HCT116 (cell line): Measurements from ENCODE around the gene UCK1. TPM values are rescaled to one million over a fixed set of nuclear protein-coding genes. Genes with fewer than 3 reads are reported as not detected.

ENCODE experiments used
- ATAC-seq: fragments of 200-7000 bp; cut with Tn5 transposase; 2 replicates; pipeline ENCODE4 v1.9.1; 2020; ENCODE audit warnings: mild to moderate bottlenecking, moderate library complexity
- BruUV-seq: library from RNA; stranded (reverse); fragments of 400-500 nt; replicated peaks from 2 replicates; lab custom pipeline; 2021; lab: Mats Ljungman, UMichigan
- CTCF ChIA-PET: fragments of 300-600 bp; sonication (Branson Sonifier 250); formaldehyde crosslinking; loops from one replicate; lab custom pipeline; 2021; ENCODE audit warnings: antibody characterized with exemption; lab: Charles Lee
- POLR2A ChIA-PET: fragments of 300-600, 350-600 bp; sonication (Branson Sonifier 250); formaldehyde crosslinking; loops from one replicate; lab custom pipeline; 2021; ENCODE audit warnings: antibody characterized with exemption; lab: Charles Lee
- RAD21 ChIA-PET, 2 experiments: fragments of 300-600 bp; sonication (Branson Sonifier 250); formaldehyde crosslinking; loops; one replicate each; lab custom pipeline; 2023; ENCODE audit warnings: low total read pairs in 2 of 2; ENCODE audit not compliant: uncharacterized antibody in 2 of 2, unreplicated experiment in 2 of 2, low non-redundant PET in 1 of 2; lab: Charles Lee
- DNase-seq: peaks from one replicate; pipeline ENCODE4 v3.0.0-alpha.2; 2010; ENCODE audit warnings: low read depth, low spot score
- H2AFZ ChIP-seq: fragments of 200-600 bp; shearing (Covaris generic), sonication (generic); 2 replicates; pipeline ENCODE4 v1.6.1; 2017; ENCODE audit warnings: low read depth, mixed run types, mixed read lengths, antibody characterized with exemption, low read length; ENCODE audit not compliant: poor library complexity, severe bottlenecking
- H3K27ac ChIP-seq: 2 replicates; pipeline ENCODE4 v1.5.1; 2012; ENCODE audit warnings: low read depth, low read length
- H3K27me3 ChIP-seq: fragments of 200-600 bp; sonication (generic); 2 replicates; pipeline ENCODE4 v1.6.1; 2016; ENCODE audit warnings: mixed run types, low read length, mixed read lengths; ENCODE audit not compliant: insufficient read depth
- H3K36me3 ChIP-seq, 2 experiments: fragments of 200-500 bp in 1 of 2; fragments of 200-600 bp in 1 of 2; sonication (Bioruptor generic) in 1 of 2; sonication (generic) in 1 of 2; 2 replicates each; pipeline versions ENCODE4 v1.5.1 to v1.6.1; 2014 to 2016; ENCODE audit warnings: low read length in 2 of 2, inconsistent platforms in 1 of 2, mixed read lengths in 1 of 2, mixed run types in 1 of 2; ENCODE audit not compliant: insufficient read depth in 2 of 2, control insufficient read depth in 1 of 2
- H3K4me1 ChIP-seq, 2 experiments: fragments of 200-600 bp in 1 of 2; sonication (generic) in 1 of 2; 2 replicates each; pipeline versions ENCODE4 v1.5.1 to v1.6.1; 2012 to 2017; ENCODE audit warnings: low read length in 2 of 2, inconsistent platforms in 1 of 2, mild to moderate bottlenecking in 1 of 2, mixed read lengths in 1 of 2, mixed run types in 1 of 2, moderate library complexity in 1 of 2; ENCODE audit not compliant: insufficient read depth in 2 of 2, control insufficient read depth in 1 of 2
- H3K4me2 ChIP-seq: fragments of 200-600 bp; sonication (generic); 2 replicates; pipeline ENCODE4 v1.6.1; 2017; ENCODE audit warnings: mixed run types, low read length, mixed read lengths
- H3K4me3 ChIP-seq, 2 experiments: fragments of 200-600 bp in 1 of 2; sonication (generic) in 1 of 2; replicated peaks in 1 of 2; 2 replicates each; pipeline ENCODE4 v1.5.1; 2011 to 2016; ENCODE audit warnings: low read length in 2 of 2, control low read depth in 1 of 2, low read depth in 1 of 2, mild to moderate bottlenecking in 1 of 2, mixed read lengths in 1 of 2, mixed run types in 1 of 2
- H3K79me2 ChIP-seq: fragments of 200-600 bp; sonication (generic); 2 replicates; pipeline ENCODE4 v1.6.1; 2017; ENCODE audit warnings: mild to moderate bottlenecking, mixed run types, low read length, moderate library complexity, mixed read lengths; ENCODE audit not compliant: insufficient read depth
- H3K9ac ChIP-seq: fragments of 200-600 bp; sonication (generic); 2 replicates; pipeline ENCODE4 v1.6.1; 2016; ENCODE audit warnings: low read length, mixed read lengths
- H3K9me2 ChIP-seq: fragments of 200-600 bp; sonication (generic), shearing (Covaris generic); 2 replicates; pipeline ENCODE4 v1.6.1; 2017; ENCODE audit warnings: mixed run types, mild to moderate bottlenecking, moderate library complexity; ENCODE audit not compliant: insufficient read depth
- H3K9me3 ChIP-seq, 2 experiments: fragments of 200-500 bp in 1 of 2; fragments of 200-600 bp in 1 of 2; sonication (Bioruptor generic) in 1 of 2; sonication (generic) in 1 of 2; 2 replicates each; pipeline ENCODE4 v1.6.1; 2014 to 2017; ENCODE audit warnings: low read length in 2 of 2, mixed read lengths in 2 of 2, inconsistent platforms in 1 of 2, low read depth in 1 of 2, mild to moderate bottlenecking in 1 of 2, mixed run types in 1 of 2, moderate library complexity in 1 of 2; ENCODE audit not compliant: control insufficient read depth in 1 of 2, insufficient read depth in 1 of 2
- H4K20me1 ChIP-seq: fragments of 200-600 bp; sonication (generic), shearing (Covaris generic); 2 replicates; pipeline ENCODE4 v1.6.1; 2017; ENCODE audit warnings: mixed run types, mild to moderate bottlenecking, moderate library complexity; ENCODE audit not compliant: insufficient read depth
- ATF3 ChIP-seq: IDR thresholded peaks from 2 replicates; pipeline ENCODE4 v1.6.1; 2012
- CBX3 ChIP-seq: IDR thresholded peaks from 2 replicates; pipeline ENCODE4 v1.6.1; 2012; ENCODE audit warnings: low read depth
- CEBPB ChIP-seq: IDR thresholded peaks from 2 replicates; pipeline ENCODE4 v1.6.1; 2012; ENCODE audit warnings: low read depth
- CTCF ChIP-seq, 3 experiments: fragments of 200-600 bp in 1 of 3; sonication (generic) in 1 of 3; IDR thresholded peaks in 2 of 3; conservative IDR thresholded peaks in 1 of 3; 2 replicates each; pipeline ENCODE4 v1.5.1; 2012 to 2017; ENCODE audit warnings: low read depth in 2 of 3, low read length in 2 of 3, antibody characterized with exemption in 1 of 3, borderline replicate concordance in 1 of 3, control low read depth in 1 of 3, mild to moderate bottlenecking in 1 of 3, mixed read lengths in 1 of 3, mixed run types in 1 of 3, moderate library complexity in 1 of 3; ENCODE audit not compliant: insufficient read depth in 1 of 3
- EGR1 ChIP-seq: IDR thresholded peaks from 2 replicates; pipeline ENCODE4 v1.6.1; 2012; ENCODE audit warnings: low read depth
- ELF1 ChIP-seq: IDR thresholded peaks from 2 replicates; pipeline ENCODE4 v1.6.1; 2012; ENCODE audit warnings: low read depth, borderline replicate concordance
- EZH2 ChIP-seq: fragments of 200-600 bp; sonication (generic); IDR thresholded peaks from 2 replicates; pipeline ENCODE4 v1.6.1; 2017; ENCODE audit warnings: antibody characterized with exemption, mixed run types
- EZH2phosphoT487 ChIP-seq: fragments of 200-600 bp; IDR thresholded peaks from 2 replicates; pipeline ENCODE4 v1.6.1; 2018; ENCODE audit warnings: antibody characterized with exemption, borderline replicate concordance
- FOSL1 ChIP-seq: IDR thresholded peaks from 2 replicates; pipeline ENCODE4 v1.6.1; 2012; ENCODE audit warnings: low read depth
- POLR2AphosphoS5 ChIP-seq: IDR thresholded peaks from 2 replicates; pipeline ENCODE4 v1.6.1; 2011; ENCODE audit warnings: mild to moderate bottlenecking, low read depth, low read length, moderate library complexity
- RAD21 ChIP-seq: IDR thresholded peaks from 2 replicates; pipeline ENCODE4 v1.6.1; 2012; ENCODE audit warnings: low read depth, mild to moderate bottlenecking
- REST ChIP-seq: IDR thresholded peaks from 2 replicates; pipeline ENCODE4 v1.6.1; 2012; ENCODE audit warnings: low read depth
- SIN3A ChIP-seq: IDR thresholded peaks from 2 replicates; pipeline ENCODE4 v1.6.1; 2012; ENCODE audit warnings: low read depth
- SP1 ChIP-seq: IDR thresholded peaks from 2 replicates; pipeline ENCODE4 v1.6.1; 2012; ENCODE audit warnings: low read depth
- SRF ChIP-seq: IDR thresholded peaks from 2 replicates; pipeline ENCODE4 v1.6.1; 2012; ENCODE audit warnings: low read depth
- TCF7L2 ChIP-seq: IDR thresholded peaks from 2 replicates; pipeline ENCODE4 v1.7.0; 2011; ENCODE audit warnings: borderline replicate concordance, inconsistent platforms; ENCODE audit not compliant: insufficient read depth, insufficient read length; ENCODE audit errors: extremely low read depth
- ZNF274 ChIP-seq: fragments of 200-500 bp; sonication (Bioruptor generic); IDR thresholded peaks from 2 replicates; pipeline ENCODE4 v1.6.1; 2014; ENCODE audit warnings: mild to moderate bottlenecking, low read depth, low read length, inconsistent platforms
- intact Hi-C: fragments of 100-400 bp; cut with micrococcal nuclease; formaldehyde crosslinking; loops from 2 replicates; pipeline ENCODE4 v1.10.0; 2022
- total RNA-seq: library from RNA; stranded (reverse); gene quantifications from one replicate; pipeline ENCODE4 v1.2.1, GENCODE V29; 2021; ENCODE audit not compliant: unreplicated experiment

UCK1 gene
- total RNA-seq, 1 experiment from 2014 or later = 17.5 TPM

GRCh38 chr9:131523451-131524435 is 7.3 kb downstream of the UCK1 start:
- no peaks in the 10 kb centered on the region for H3K4me1 ChIP-seq
- no peaks in the 10 kb centered on the region for H3K9me3 ChIP-seq
- H3K4me2 ChIP-seq = no peak overlapping the region
- DNase-seq = no peak
- H3K79me2 ChIP-seq = no peaks in the 10 kb centered on the region
- H3K9me2 ChIP-seq = no peaks in the 10 kb centered on the region
- no peak overlapping the region for H2AFZ ChIP-seq
- ATAC-seq = 0 out of 2 replicates have a peak, but pooled peaks have one; percentile 17
- H4K20me1 ChIP-seq = no peaks in the 10 kb centered on the region
- H3K4me3 ChIP-seq = no peak overlapping the region
- RAD21 ChIA-PET = no interaction called here
- TF ChIP-seq ZNF274 = no peak
- no peak for TF ChIP-seq EGR1
- no peak for TF ChIP-seq EZH2
- TF ChIP-seq FOSL1 = no peak
- TF ChIP-seq REST = no peak
- no peak for TF ChIP-seq POLR2AphosphoS5
- TF ChIP-seq SIN3A = no peak
- TF ChIP-seq CEBPB = no peak
- TF ChIP-seq CTCF (IDR thresholded peaks at IDR 0.05 in 2 of 3, conservative IDR thresholded peaks at IDR 0.05 in 1 of 3; ENCODE audit: borderline replicate concordance in 1 of 3, insufficient read depth in 1 of 3, low read depth in 2 of 3, low read length in 2 of 3) = no peak
- TF ChIP-seq EZH2phosphoT487 = no peak
- no peak for TF ChIP-seq ATF3
- TF ChIP-seq RAD21 = no peak
- TF ChIP-seq SRF = no peak
- no peak for TF ChIP-seq ELF1
- no peak for TF ChIP-seq SP1
- TF ChIP-seq CBX3 = no peak
- TF ChIP-seq TCF7L2 = no peak
- H3K27me3 ChIP-seq = no peaks in the 10 kb centered on the region
- CTCF ChIA-PET = no interaction called here
- peaks cover 13 to 24% of the 10 kb centered on the region in 2 experiments; a peak in 3 of 4 replicates for H3K36me3 ChIP-seq
- no peak overlapping the region for H3K27ac ChIP-seq
- BruUV-seq = no TSS peak
- H3K9ac ChIP-seq = no peak overlapping the region
- intact Hi-C loops = no loop called here
- POLR2A ChIA-PET = no interaction called here
